OCI-M2 (cell line): Measurements from ENCODE around the gene NXNL1.
"Not testable (repeated sequence)": the region's sequence is repeated elsewhere in the genome, so short reads cannot be mapped to it uniquely, and the experiment has no call there.

Experiments
- DNase-seq: peaks from one replicate; lab custom pipeline; 2025; ENCODE audit not compliant: unreplicated experiment; lab: John Stamatoyannopoulos, UW

The NXNL1 gene, protein sequence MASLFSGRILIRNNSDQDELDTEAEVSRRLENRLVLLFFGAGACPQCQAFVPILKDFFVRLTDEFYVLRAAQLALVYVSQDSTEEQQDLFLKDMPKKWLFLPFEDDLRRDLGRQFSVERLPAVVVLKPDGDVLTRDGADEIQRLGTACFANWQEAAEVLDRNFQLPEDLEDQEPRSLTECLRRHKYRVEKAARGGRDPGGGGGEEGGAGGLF

DNA sequence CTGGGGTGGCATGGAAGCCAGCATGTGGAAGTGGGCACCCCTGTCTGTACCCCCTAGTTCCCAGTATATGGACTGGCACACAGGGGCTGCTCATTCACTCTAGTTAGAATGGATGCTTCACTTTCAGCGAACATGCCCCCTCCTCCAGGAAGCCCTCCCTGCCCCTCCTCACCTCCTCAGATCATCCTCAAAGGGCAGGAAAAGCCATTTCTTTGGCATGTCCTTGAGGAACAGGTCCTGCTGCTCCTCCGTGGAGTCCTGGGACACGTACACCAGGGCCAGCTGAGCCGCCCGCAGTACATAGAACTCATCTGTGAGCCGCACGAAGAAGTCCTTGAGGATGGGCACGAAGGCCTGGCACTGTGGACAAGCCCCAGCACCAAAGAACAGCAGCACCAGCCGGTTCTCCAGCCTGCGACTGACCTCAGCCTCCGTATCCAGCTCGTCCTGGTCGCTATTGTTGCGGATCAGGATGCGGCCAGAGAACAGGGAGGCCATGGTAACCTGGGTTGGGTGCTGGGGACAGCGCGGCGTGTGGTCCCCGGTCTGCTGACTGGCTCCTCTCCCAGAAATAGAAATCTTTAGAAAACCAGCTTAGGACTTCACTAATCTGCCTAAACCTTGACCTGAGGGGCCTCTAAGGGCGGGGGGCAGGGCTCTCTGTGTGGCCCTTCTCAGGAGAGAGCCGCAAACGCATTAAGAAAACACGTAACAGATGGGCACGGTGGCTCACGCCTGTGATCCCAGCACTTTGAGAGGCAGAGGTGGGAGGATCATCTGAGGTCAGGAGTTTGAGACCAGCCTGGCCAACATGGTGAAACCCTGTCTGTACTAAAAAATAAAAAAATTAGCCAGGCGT, at the start of gene NXNL1:
NXNL1 (minus strand) TSS at position 555 of the 859 bp plus-strand sequence; CDS start at position 498, 57 bp downstream.
- DNase-seq: no peak

- DNase-seq: not testable (repeated sequence)
Observed at GRCh38 chr19:17508558-17508933, 47.8 kb upstream of the NXNL1 start.

DNA sequence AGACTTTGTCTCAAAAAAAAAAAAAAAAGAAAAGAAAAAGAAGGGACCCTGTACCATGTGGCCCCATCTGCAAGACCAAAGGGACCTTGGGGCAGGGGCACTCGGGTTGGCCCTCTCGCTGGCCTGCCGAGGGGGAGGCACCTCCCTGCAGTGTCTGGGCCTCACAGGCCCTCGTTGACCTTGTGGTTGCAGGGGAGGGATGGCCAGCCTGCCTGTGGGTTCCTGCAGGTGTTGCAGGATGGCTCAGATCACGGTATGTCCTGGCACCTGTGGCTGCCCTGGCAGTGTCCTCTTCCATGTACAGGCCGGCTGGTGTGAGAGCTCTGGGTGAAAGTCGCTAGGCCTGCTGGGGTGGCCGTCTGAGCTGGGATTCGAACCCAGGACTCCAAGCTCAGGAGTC, 46.0 kb upstream of the NXNL1 start:
- DNase-seq: no peak

DNA sequence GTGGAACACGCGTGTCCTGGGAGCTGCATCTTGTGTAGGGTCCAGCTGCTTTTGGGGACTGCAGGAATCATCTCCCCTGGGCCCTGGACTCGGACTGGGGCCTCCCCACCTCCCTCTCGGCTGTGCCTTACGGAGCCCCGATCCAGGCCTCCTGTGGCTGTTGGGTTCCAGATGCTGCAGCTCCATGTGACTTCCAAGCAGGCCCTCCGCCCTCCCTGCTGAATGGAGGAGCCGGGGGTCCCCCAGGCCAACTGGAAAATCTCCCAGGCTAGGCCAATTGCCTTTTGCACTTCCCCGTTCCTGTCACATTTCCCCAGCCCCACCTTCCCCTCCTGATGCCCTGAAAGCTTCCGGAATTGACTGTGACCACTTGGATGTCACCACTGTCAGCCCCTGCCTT, 44.5 kb upstream of the NXNL1 start:
- no peak for DNase-seq

DNA sequence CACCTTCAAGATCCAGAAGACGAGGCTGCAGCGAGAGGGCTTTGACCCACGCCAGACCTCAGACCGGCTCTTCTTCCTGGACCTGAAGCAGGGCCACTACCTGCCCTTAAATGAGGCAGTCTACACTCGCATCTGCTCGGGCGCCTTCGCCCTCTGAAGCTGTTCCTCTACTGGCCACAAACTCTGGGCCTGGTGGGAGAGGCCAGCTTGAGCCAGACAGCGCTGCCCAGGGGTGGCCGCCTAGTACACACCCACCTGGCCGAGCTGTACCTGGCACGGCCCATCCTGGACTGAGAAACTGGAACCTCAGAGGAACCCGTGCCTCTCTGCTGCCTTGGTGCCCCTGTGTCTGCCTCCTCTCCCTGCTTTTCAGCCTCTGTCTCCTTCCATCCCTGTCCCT, 43.7 kb upstream of the NXNL1 start:
- no peak for DNase-seq

DNA sequence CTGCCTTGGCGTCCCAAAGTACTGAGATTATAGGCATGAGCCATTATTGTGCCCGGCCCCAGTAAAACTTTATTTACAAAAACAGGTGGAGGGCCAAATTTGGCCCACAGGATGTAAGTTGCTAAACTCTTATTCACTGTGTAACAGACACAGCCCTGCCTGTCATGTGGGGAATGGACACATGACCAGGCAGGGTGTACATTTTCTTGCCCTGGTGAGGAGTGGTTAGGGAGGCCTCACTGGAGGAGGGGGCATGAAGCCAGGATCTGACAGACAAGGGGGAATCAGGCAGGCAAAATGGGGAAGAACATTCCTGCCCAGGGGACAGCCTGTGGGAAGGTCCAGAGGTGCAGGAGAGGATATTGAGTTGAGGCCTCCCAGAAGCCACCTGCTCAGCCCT, 43.3 kb upstream of the NXNL1 start:
- no peak for DNase-seq

DNA sequence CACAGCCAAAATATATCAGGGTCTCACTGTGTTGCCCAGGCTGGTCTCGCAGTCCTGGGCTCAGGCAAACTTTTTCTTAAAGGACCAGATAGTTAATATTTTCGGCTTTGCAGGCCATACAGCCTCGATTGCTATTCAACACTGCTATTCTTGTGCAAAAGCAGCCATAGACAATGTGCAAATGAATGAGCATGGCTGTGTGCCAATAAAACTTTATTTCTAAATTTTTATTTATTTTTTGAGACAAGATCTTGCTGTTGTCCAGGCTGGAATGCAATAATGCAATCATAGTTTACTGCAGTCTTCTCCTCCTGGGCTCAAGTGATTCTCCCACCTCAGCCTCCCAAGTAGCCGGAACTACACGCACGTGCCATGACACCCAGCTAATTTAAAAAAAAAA, 42.5 kb upstream of the NXNL1 start:
- no peak for DNase-seq

DNA sequence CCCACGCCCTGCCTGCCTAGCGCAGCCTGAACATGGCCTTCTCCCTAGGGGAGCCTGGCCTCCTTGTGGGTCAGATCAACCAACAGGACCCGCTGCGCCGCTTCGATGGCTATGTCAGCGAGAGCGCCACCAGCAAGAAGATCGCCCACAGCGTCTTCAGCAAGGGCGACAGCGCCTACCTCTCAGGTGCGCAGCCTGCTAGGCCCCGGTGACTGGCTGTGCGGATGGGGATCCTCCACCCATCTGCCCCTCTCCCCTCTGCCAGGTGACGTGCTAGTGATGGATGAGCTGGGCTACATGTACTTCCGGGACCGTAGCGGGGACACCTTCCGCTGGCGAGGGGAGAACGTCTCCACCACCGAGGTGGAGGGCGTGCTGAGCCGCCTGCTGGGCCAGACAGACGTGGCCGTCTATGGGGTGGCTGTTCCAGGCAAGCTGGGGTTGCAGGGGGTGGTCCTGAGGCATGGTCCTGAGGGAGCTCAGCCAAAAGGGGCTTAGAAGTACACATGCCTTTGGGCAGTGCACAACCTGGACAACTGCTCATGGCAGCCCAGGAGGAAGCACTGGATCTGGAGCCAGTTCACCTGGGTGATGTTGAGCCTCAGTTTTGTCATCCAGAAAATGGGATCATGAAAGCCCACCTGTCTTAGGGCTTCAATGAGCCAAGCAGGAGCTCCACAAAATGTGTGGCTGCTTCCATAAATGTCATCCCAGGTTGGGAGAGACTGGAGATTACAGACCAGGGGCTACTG, 39.9 kb upstream of the NXNL1 start:
- no peak for DNase-seq

GRCh38 chr19:17499648-17500446, 39.1 kb upstream of the NXNL1 start:
- DNase-seq: no peak

- not testable (repeated sequence) for DNase-seq
Observed at GRCh38 chr19:17499025-17499424, 38.3 kb upstream of the NXNL1 start.

DNA sequence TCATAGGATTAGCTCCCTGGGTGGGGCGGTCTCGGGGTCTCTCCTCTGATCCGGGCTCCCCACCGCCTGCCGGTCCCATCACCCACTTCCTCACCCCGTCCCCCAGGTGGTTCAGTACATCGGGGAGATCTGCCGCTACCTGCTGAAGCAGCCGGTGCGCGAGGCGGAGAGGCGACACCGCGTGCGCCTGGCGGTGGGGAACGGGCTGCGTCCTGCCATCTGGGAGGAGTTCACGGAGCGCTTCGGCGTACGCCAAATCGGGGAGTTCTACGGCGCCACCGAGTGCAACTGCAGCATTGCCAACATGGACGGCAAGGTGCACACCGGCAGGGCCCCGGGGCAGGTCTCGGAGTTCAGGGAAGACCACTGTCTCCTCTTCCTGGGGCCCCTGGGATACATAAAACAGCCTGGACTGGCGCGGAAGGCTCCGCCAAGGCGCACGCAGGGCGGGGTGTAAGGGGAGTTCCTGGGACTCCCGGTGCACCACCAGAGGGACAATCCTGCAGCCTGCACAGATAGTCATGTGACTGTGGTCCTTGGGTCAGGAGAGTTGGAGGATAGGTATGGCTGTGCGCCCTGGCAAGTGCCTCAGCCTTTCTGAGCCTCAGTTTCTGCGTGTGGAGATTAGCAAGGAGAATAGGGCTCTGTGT, 36.5 kb upstream of the NXNL1 start:
- DNase-seq: no peak

DNA sequence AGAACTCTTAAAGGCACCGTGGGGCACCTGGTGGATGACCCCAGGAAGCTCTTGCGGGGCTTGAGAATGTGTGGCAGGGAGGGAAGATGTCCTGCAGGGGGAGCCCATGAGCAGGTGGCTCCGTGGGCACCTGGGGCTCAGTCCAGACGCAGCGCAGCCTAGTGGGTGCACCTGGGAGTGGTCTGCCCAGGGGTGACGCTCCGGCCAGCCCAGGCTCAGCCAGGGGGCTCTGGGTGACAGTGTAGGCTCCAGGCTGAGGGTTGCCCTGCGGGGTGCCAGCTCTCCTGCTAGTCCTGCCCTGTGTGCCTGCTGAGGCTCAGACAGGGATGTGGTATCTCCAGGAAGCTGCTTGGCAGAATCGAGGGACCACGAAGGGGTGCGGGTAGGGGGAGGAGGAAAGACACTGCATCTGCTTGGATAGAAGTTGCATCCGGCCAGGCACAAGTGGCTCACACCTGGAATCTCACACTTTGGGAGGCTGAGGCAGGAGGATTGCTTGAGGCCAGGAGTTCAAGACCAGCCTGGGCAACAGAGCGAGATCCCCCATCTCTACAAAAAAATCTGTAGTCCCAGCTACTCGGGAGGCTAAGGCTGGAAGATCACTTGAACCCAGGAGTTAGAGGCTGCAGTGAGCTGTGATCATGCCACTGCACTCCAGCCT, 35.7 kb upstream of the NXNL1 start:
- no peak for DNase-seq

- DNase-seq: no peak
Observed at GRCh38 chr19:17495639-17496296, 35.0 kb upstream of the NXNL1 start.

GRCh38 chr19:17491287-17491686, 30.6 kb upstream of the NXNL1 start:
- DNase-seq: no peak

GRCh38 chr19:17490411-17490810, 29.7 kb upstream of the NXNL1 start:
- DNase-seq: no peak

DNA sequence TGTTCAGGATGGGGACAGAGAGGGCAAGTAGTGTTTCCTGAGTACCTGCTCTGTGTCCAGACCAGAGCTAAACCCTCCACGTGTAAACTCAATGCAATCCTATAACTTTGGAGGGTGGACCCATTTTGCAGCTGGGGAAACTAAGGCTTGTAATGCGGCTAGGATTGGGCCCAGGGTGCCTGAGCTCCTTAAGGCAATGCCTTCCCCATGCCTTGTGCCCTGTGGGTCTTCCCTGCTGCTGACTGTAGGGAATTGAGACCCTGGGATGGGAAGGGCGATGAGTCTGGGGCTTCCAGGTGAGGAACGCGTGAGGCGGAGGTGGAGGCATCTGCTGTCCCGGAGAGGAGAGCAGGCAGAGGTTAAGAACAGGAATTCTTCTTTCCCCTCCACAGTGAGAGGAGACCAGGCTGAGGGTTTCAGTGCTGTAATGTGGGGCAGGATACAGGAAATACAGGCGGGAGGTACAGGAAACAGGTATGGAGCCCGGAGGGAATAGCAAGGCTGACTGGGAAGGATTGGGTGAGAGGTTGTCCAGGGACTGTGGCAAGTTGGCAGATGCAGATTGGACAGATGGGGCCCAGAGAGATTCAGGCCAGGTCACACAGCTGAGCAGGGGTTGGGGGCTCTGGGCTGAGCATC, 28.8 kb upstream of the NXNL1 start:
- DNase-seq: no peak

DNA sequence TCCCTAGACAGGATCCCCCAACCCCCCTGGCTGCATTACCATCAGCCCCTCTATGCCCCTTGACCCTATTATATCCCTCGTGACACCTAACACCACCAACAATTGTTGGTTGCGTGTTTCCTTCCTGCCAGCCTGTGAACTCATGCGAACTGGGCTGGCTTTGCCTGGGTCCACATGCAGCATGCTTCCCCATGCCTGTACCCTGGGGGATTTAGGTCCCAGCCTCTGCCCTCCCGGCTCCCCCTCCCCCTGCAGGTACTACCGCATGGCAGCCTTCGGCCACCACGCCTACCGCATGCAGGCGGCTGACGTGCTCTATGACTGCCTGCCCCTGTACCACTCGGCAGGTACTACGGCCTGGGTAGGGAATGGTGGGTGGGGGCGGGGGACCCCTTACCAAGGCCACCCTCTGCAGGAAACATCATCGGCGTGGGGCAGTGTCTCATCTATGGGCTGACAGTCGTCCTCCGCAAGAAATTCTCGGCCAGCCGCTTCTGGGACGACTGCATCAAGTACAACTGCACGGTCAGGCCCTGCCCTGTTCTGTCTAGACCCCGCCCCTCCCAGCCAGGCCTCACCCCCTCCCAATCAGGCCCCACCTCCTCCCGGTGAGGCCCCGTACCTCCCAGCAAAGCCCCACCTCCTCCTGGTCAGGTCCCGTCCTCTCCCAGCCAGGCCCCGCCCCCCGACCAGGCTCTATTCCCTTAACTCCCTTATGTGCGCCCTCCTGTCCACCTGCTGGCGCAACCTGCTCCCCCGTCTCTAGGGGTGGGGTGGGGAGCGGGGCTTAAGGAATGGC, 28.1 kb upstream of the NXNL1 start:
- no peak for DNase-seq
